NCI-H748 treated with DMSO at 0.1 percent for 48 hours (cell line): ENCODE results near the gene EPHA3.

Experiments used
- DNase-seq: peaks from one replicate; lab custom pipeline; 2025; lab: John Stamatoyannopoulos, UW

The EPHA3 gene

DNA sequence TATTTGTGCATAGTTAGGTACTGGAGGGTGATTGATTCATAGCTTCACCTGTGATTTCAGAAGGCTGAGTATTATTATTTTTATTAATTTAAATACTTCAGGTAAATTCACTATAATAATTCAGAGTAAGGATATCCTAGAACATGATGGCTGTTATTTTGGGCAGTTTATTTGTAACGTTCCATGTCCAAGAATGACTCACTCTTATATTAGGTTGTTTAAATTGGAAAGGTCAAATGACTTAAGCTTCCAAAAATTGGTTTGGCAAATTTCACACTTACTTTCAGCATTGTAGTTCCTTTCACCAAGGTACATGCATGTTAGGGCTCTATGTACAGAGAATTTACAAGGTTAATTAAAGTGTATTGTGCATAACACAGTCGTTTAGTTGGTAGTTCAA is 120.2 kb downstream of the EPHA3 start:
- no peak for DNase-seq

DNA sequence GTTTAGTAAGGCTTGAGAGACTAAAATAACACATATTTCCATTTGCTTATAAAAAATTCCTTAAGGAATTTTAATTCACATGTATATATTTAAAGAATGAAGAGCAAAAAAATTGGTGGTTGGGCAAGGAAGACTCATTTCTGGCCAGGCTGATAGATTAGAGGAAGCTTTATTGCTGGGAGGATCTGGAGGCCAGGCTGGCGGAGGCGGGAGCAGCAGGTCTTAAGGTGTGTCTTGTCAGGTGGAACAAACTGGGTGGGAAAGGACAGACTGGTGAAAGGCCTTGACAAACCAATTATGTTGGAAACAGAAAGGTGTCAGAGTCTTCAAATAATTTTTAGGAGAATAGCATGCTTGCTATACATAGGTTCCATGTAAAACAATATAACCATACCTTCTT is 124.7 kb downstream of the EPHA3 start:
- no peak for DNase-seq

DNA sequence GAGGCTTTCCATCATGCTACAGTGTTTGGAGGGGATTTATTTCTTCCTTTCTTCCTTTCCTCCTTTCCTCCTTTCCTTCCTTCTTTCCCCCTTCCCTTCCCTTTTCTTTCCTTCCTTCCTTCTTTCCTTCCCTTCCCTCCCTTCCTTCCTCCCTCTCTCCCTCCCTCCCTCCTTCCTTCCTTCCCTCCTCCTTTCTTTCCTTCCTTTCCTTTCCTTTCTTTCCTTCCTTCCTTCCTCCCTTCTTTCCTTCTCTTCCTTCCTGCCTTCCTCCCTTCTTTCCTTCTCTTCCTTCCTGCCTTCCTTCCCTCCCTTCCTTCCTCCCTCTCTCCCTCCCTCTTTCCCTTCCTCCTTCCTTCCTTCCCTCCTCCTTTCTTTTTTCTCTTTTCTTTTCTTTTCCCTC is 127.2 kb downstream of the EPHA3 start:
- no peak for DNase-seq

DNA sequence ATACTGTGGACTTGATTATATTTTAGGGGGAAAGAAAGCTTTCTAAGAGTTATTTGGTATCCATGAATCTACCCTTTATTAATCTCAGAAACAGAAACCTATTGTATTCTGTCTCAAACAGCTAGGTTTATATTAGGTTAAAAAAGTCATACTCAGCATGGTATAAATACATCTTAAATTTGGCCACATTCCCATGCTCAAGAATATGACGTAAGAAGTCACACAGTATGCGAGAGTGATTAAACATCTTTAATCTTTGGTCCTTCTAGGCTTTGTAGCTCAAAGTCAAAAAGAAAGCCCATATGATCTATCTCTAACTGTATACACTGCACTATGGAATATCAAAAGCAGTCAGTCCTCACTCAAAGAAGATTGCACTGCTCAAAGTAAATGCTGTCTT is 131.4 kb downstream of the EPHA3 start:
- DNase-seq: no peak

DNA sequence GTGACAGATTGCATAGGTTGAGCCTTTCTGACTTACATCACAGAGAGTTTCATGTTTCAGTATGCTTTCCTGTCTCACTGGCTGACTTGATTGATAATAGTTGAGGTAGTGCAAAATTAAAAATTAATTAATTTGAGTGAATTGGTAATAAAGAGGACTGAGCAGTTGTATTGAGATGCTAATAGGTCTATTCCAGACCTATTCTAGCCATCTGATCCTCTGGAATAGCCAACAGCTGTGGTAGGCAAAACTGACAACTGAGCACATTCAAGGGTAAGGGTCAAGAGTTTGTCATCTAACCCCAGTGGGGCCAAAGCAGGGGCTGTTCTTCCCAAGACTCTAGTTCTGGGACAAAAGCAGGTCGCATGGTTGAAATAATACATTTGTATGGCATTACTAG is 132.4 kb downstream of the EPHA3 start:
- no peak for DNase-seq

DNA sequence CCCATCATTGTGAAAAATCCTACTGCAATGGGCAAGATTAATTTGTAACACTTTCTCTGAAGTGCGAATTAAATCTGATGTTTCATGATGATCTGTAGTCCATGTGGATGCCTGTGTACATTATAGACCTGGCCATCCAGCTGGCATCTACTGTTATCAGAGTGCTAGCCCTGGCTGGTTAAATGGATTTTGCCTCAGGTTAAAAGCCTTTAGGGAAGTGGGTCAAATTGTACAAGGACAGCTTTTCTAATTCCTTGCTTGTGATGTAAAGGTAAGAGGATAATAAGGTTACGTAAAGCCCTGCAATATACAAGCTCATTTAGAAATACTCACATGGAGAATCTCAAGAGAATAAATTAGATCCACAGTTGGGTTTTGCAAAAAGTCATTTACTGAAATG is 138.2 kb downstream of the EPHA3 start:
- DNase-seq: no peak

DNA sequence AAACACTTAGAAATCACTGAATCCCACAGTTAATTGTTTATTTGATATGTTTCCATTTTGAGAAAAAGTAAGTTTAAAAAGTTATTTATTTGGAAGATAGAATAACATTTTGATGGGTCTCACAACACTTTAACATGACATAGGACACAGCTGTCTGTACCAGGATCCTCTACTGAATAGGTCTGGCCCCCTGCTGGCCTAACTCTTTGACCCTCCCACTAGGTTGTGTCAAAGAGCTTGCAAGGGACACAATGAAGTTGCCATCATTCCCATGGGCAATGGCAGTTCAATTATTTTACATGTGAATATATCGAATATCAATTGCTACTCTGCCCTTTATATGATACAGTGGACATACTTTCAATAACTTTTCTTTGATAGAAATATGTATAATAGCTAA is 138.9 kb downstream of the EPHA3 start:
- DNase-seq: no peak

DNA sequence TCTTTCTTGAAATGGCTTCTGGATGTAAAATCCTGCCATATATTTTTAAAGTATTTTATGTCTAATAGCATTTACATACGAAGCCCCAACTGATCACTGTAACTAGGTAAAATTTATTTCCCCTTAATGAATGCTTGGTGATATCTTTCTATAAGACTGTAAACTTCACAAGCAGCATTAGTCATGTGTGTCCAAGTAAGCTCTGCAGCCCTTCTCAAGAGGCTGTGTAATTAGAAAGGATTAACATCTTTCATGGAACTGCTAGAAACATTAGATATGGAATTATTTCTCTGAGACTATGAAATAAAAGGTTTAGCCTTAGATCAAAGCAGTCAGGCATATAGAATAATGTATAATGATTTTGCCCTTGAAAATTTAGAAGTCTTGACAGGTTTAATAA is 143.3 kb downstream of the EPHA3 start:
- DNase-seq: no peak

DNA sequence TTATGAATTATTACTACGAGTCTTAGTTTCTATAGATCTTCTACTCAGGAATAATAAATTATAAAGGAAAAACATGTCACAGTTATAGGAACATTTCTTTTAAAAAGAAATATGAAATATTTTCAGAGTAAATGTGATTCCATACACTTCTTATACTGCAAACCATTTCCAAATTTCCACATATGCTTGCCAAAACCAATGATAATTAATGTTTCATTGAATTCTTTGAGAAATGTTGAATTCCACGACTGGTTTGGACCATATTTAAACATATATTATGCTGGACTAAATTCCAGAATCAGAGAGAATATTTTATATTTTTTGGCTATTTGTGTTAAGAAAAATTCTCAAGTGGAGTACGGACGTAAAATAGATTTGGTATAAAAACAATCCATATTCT is 144.6 kb downstream of the EPHA3 start:
- DNase-seq: no peak

DNA sequence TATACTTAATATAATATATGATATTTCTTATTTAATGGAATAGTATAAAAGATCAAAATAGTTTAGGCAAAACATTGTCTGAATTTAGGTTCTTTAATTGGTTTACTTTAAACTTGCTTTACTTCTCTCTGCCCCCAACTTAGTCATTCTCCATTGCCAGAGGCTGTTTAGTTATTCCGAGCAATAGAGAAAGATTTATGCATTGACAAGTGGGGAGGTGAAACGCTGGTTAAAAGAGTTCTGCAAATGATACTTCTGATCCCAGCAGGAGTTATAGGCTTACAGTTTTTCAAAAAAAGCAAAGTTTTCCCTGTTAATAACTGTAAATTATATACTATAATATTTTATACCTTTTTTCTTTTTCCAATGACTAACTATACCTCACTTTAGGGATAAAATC is 145.4 kb downstream of the EPHA3 start:
- DNase-seq: no peak

DNA sequence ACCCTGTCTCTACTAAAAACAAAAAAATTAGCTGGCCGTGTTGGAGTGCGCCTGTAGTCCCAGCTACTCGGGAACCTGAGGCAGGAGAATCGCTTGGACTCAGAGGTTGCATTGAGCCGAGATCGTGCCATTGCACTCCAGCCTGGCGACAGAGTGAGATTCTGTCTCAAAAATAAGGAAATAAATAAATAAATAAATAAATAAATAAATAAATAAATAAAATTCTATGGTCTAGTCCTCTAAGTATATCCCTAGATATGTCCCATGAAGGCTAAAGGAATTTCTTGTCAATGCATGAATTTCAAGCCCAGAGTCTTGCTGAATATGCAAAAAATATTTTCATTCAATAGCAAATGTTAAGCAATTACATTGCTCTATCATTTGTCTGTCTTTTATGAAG is 149.0 kb downstream of the EPHA3 start:
- DNase-seq: no peak

DNA sequence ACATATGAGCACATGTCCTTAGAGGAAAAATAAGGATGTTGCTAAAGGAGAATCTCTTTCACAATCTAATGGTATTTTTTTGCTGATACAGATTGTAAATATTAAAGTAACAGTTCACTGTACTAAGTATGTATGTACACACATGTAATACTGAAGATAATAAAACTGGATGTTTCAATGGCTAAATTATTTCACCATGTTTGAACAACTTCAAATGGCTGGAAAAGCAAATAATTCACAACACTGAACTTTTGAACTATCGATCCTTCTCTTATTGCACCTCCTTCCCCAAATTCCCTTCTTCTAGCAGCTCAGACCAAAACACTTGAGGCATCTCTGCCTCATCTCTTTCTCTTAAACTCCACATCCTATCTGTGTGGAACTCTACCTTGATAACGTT is 149.5 kb downstream of the EPHA3 start:
- DNase-seq: no peak

DNA sequence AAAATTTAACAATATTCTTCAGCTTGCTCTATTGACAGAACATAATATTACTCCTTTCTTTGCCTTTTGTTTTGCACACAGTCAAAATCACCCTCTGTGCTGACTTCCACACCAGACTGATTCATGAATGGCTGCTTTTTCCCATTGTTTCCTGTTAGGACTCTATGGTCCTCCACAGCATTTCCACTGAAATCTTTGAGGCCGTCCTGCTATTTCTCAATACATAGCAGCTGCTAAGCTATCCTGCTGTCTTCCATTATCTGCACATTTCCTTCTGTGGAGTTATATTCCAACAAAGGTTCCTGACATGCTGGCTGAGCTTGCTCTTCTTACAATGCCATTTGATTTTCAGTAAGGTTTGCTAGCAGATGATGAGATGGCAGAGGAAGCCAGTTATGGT is 153.3 kb downstream of the EPHA3 start:
- DNase-seq: no peak

DNA sequence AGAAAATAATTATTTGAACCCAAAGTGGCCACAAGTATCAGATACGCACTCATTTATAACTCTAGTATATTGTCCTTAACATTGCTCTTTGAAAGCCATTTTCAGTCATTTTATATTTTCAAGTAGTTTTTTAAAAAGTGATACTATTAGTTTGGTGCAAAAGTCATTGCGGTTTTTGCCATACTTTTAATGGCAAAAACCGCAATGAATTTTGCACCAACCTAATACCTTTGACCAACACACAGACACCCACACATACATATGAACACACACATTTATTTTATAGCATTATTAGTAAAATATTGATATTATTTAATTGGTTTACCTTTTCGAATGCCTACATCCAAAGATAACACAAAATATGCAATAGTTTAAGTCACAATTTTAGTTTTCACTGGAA is 154.3 kb downstream of the EPHA3 start:
- no peak for DNase-seq

DNA sequence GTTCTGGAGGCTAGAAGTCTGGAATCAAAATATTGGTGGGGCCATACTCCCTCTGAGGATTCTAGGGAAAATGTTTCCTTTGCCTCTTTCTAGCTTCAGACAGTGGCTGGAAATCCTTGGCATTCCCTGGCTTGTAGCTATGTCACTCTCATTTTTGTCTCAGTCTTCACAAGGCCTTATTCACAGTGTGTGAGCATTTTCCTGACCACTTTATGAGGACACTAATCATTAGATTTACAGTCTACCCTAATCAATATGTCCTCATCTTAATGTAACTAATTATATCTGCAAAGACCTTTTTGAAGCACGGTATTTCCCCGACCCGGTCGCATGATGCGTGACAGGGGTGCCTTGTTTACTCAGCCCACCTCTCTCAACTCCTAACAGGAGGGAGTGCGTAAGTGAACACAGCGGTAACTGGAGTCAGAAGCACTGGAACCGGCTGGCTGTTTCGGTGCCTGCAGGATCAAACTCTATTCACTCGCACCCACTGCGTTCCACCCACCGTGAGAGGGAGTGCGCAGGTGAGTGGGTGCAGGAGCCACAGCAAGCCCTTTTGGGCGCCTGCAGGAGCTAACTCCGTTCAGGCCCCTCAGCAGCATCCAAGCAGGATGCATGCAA is 155.0 kb downstream of the EPHA3 start:
- DNase-seq: no peak

DNA sequence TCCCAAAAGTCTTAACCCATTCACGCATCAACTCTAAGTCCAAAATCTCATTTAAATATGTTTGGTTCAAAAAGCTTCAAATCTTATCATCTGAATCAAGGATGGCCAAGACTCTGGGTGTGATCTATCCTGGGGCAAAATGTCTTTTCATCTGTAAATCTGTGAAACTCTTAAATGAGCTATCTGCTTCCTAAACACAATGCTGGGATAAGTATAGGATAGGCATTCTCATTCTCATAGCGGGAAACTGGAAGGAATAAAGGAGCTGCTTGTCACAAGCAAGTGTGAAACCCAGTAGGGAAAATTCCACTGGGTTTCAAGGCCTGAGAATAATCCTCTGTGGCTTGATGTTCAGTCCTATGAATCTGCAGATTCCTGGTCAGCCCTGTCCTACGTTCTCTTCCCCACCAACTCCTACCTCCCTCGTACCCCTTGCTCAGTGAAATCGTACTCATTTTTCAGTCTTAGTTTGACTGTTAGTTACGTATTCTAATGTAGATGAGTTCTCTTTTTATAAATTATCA is 156.7 kb downstream of the EPHA3 start:
- no peak for DNase-seq

DNA sequence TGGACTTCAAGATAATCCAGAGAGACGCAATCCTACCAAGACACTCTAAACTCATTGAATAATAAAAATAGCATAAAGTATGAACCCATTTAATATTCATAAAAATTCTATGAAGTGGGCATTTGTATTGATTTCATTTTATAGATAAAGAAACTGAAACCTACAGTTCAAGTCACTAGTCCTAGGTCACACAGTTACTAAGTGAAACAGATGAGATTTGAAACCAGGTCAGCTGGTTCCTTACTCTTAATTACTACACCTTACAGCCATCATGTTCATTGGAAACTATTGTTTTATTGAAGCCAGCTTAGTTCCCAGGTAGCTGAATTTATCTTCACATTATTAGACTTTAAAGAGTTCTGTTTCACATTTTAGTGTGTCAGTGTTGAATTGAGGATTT is 158.7 kb downstream of the EPHA3 start:
- DNase-seq: no peak

DNA sequence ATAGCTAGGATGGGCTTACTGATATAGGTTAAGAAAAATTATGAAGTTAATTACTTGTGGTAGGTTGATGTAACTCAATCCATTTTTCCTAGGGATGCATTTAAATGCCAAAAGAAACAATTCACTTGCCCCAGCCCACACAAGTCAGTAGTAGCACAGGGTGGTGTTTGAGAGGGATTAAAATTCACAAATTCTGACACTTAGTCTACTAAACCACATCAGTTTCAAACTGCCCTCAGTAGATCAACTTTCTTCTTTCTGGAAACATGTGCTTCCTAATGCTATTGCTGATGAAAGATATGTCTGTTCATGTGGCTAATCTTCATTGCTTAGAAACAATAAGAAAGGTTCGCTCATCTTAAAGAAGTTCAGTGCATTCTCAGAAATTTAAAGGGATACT is 160.6 kb downstream of the EPHA3 start:
- DNase-seq: no peak

DNA sequence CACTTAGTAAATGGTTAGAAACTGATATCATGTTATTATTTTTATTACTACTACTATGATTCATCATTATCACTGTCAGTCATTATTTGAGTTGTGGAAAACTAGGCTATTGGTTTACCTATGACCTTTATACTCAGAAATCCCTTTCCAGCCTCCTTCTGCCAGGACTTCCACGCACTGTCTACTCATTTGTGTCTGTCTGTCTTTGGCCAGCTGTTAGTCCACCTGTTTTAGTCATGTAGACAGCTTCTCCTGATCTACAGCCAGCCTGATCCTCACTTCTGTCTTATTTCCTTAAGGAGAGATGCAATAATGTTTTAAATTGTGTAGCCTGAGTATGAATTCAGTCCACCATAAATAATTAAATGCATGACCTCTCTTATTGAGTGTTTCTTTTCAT is 162.8 kb downstream of the EPHA3 start:
- no peak for DNase-seq

DNA sequence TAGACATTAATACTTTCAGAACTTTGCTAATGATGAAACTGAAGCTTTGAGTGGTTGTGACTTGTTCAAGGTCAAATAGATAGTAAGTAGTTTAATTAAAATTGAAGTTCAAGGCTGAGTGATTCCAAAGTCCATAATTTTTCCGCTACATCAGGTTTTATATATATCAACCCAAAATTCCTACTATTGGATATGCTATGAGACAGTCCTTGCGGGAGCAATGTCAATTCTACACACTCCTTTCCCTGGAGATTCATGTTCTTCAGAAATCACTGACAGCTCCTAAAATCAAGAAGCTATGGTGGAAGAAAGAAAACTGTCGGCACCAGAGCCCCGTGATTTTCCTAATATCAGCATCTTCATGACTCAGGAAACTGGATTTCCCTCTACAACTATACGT is 167.6 kb downstream of the EPHA3 start:
- no peak for DNase-seq

DNA sequence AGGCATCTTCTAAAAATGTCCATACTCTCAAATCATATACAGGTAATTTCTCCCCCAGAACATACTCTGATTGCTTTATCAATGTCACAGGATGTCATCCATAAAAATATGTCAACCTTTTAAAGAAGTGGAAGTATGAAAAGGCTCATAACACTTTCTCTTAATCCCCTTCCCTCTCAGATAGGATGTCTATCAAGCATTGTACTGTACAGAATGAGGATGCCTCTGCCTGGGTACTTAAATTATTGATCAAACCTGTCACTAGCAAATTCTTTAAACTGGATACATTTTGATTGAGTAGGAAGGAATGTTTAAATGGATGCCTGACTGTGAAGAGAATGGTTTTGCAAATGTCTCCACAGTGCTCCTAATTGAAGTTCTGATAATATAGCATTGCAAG is 168.7 kb downstream of the EPHA3 start:
- DNase-seq: no peak

DNA sequence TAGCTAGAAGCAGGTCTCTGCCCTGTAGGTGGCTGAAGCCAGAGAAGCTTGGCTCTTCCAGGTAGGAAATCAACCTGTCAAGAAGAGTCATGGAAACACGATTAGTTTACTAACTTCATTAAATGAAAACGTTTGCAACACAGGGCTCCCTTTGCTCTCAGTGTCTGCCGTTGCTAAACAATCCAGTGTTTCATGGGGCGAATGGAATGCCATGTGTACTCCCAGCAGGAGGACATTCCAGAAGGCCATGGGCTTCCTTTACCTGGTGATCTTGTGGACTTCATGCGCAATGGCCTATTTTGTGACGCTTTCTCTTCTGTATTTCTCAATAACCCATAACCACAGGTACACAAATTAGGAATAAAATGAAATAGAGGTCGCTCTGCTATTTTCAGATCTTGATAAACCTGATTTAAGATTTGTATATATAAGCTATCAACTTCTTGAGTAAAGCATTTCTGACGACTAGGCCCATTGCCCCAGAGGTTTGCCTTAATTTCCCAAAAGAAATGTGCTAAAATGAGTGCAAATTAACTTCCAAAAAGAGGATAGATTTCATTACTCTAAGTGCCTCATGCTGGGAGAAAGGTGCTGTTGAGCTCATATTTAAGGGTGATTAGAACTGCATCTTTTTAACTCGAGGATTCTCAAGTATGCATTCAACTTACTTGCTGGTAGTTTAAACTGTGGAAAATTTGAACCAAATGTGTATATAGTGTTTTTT is 171.0 kb downstream of the EPHA3 start:
- DNase-seq: no peak

DNA sequence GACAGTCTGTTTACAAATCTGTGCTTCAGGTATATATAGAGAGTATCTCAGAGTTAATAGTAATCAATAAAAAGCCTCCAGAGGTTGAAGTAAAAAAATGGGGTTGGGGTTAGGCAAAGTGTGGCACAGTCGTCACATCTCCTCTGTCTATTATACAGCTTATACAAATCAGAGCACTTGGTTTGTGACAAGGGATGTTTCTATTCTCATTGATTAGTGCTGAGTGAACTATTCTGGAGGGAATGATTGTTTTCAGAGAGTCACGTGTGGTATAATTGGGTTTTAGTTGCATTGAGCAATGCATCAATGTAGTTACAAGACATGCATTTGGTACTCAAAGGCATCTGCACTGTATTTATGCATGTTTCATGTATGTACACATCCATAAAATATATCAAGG is 172.9 kb downstream of the EPHA3 start:
- DNase-seq: no peak

DNA sequence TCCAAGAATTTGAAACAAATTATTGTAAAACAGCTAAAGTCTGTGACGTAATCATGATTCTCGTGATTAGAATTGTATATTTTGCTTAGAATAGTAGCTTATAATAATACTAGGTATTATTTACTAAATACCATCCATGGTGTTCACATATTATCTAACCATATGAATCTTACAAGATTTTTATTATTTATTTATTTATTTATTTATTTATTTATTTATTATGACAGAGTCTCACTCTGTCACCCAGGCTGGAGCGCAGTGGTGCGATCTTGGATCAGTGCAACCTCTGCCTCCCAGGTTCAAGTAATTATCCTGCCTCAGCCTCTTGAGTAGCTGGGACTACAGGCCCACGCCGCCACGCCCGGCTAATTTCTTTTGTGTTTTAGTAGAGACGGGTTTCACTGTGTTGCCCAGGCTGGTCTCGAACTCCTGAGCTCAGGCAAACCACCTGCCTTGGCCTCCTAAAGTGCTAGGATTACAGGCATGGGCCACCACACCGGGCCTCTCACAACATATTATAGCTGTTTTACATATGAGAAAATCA is 173.5 kb downstream of the EPHA3 start:
- DNase-seq: no peak
